ENCODE results near the gene MPP3.
A peak's percentile ranks its signal among the peaks of the same experiment; 100 is the strongest.

DNA sequence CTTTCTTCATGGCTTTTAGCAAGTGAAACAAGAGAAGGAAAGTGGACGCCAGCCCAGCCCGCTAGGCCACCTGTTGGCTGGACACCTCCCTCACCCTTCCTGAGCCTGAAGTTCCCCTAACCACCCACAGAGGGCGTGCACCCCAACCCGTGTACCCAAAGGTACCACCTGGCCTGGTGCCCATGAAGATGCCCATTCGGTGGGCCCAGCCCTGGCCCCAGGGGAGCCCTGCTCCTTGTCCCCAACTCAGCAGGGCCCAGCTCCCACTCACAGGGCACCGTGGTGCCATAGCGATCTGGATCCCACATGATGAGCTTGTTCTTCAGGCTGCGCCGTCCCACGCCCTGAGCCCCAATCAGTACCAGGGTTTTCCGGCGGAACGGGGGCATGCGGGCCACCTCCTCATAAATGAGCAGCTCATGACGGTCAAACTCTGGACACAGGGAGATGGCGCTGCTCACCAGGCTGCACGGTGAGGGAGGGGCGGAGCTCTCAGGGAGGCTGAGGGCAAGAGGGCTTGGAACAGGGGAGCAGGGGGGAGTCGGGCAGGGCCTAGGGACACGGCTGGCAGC lies 47.6 kb upstream of the MPP3 start:
- TF ChIP-seq POLR2A (IDR thresholded peaks at IDR 0.05) = no peak
- TF ChIP-seq, protein P1, sequence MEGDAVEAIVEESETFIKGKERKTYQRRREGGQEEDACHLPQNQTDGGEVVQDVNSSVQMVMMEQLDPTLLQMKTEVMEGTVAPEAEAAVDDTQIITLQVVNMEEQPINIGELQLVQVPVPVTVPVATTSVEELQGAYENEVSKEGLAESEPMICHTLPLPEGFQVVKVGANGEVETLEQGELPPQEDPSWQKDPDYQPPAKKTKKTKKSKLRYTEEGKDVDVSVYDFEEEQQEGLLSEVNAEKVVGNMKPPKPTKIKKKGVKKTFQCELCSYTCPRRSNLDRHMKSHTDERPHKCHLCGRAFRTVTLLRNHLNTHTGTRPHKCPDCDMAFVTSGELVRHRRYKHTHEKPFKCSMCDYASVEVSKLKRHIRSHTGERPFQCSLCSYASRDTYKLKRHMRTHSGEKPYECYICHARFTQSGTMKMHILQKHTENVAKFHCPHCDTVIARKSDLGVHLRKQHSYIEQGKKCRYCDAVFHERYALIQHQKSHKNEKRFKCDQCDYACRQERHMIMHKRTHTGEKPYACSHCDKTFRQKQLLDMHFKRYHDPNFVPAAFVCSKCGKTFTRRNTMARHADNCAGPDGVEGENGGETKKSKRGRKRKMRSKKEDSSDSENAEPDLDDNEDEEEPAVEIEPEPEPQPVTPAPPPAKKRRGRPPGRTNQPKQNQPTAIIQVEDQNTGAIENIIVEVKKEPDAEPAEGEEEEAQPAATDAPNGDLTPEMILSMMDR (IDR thresholded peaks at IDR 0.05) = peak in 2 of 3 experiments; percentile 8 to 17
